ENCODE results near the gene RETREG3. TPM values are rescaled to one million over a fixed set of nuclear protein-coding genes. Genes with fewer than 3 reads are reported as not detected.
"Not testable (repeated sequence)": the region's sequence is repeated elsewhere in the genome, so short reads cannot be mapped to it uniquely, and the experiment has no call there.

The RETREG3 gene
- total and polyA plus RNA-seq, 2 of the 4 experiments (the other 2 are of a cell fraction) = 18.1 to 44.1 TPM

GRCh38 chr17:42541041-42541833, 67.9 kb downstream of the RETREG3 start (continued):
- TF ChIP-seq CHD1 (IDR thresholded peaks at IDR 0.05; ENCODE audit: low read depth, low read length) = no peak

- CTCF ChIA-PET = interaction anchor here (0.7 kb wide), 1 partner anchor 9 kb away, joined by 3 read pairs; no protein-coding TSS in a partner anchor
- H4K5ac ChIP-seq (ENCODE audit: low read depth, low read length); H3K9ac ChIP-seq (ENCODE audit: low read depth, low read length); H3K23ac ChIP-seq (ENCODE audit: low read depth, low read length); in situ Hi-C loops (cut with MboI; ENCODE audit: low sequenced_read_pairs); H3K4ac ChIP-seq (ENCODE audit: low read depth, low read length); intact Hi-C loops (cut with micrococcal nuclease); H4K91ac ChIP-seq (ENCODE audit: insufficient read depth, low read depth, low read length); H2BK120ac ChIP-seq (ENCODE audit: low read depth, low read length); H2BK15ac ChIP-seq (ENCODE audit: low read depth, low read length); H2BK20ac ChIP-seq (ENCODE audit: low read depth, low read length); DNase-seq; H2AFZ ChIP-seq (replicated peaks; ENCODE audit: low read length, poor library complexity); H3K27ac ChIP-seq (ENCODE audit: insufficient read depth, low read length); H3K4me1 ChIP-seq (ENCODE audit: control insufficient read depth, insufficient read depth, low read length); POLR2A ChIA-PET (ENCODE audit: unreplicated experiment); H4K8ac ChIP-seq (ENCODE audit: low read depth in 2 of 2, low read length in 2 of 2); H3K14ac ChIP-seq (replicated peaks; ENCODE audit: low read depth, low read length); H3K4me3 ChIP-seq (ENCODE audit: insufficient read depth, low read depth, low read length); H3K56ac ChIP-seq (ENCODE audit: extremely low read depth, insufficient read depth, low read length); H2AK5ac ChIP-seq (ENCODE audit: low read depth, low read length); dilution Hi-C loops (cut with HindIII; ENCODE audit: low sequenced_read_pairs, unreplicated experiment); H3K18ac ChIP-seq (ENCODE audit: low read depth, low read length); BruUV-seq (replicated peaks); H3K9me3 ChIP-seq (ENCODE audit: control insufficient read depth, insufficient read depth, low read length); H4K20me1 ChIP-seq (ENCODE audit: insufficient read depth, low read length); H2BK5ac ChIP-seq (ENCODE audit: low read depth, low read length, poor library complexity, severe bottlenecking); H2AK9ac ChIP-seq (replicated peaks; ENCODE audit: low read depth, low read length, poor library complexity); ATAC-seq (ENCODE audit: low read depth); H3K4me2 ChIP-seq (ENCODE audit: low read depth, low read length); H3K27me3 ChIP-seq (ENCODE audit: control insufficient read depth, insufficient read depth, low read length): not testable (repeated sequence)
- whole genome bisulfite sequencing, 2 experiments (ENCODE audit: extremely low coverage in 2 of 2, insufficient read length in 1 of 2) = 100% methylated on average over 1 of the region's 4 CpGs; no CpG with 5 or more reads in 1 of the 2 experiments
- Histone ChIP-seq H3K9me1 (ENCODE audit: insufficient read depth, low read length) (peaks cover 25% of the 10 kb centered on the region), H3K79me1 (ENCODE audit: low read depth in 1 of 2, low read length in 2 of 2) (peaks cover 19 to 33% of the 10 kb centered on the region in 2 experiments), H3K36me3 (ENCODE audit: control insufficient read depth, insufficient read depth, low read length) (peaks cover 48% of the 10 kb centered on the region)
Measured at GRCh38 chr17:42540558-42540957, 68.6 kb downstream of the RETREG3 start.

All from IMR-90 (cell line).